Tibial nerve (tissue), 4 donors: ENCODE results near the gene CRISPLD2.

ENCODE experiments used
- CTCF ChIP-seq, 5 experiments: fragments of 200-600 bp in 3 of 5; fragments of 450-650 bp in 2 of 5; sonication (generic) in 3 of 5; IDR thresholded peaks; one replicate each; pipeline ENCODE4 v1.5.1; 2016 to 2019; ENCODE audit warnings: antibody characterized with exemption in 5 of 5, mild to moderate bottlenecking in 3 of 5, moderate library complexity in 2 of 5
- EP300 ChIP-seq, 2 donors: sonication (generic); formaldehyde crosslinking; IDR thresholded peaks; one replicate each; pipeline ENCODE4 v1.6.1; 2017; ENCODE audit warnings: antibody characterized with exemption in 2 of 2, mild to moderate bottlenecking in 1 of 2
- POLR2A ChIP-seq, 2 donors: fragments of 450-650 bp; IDR thresholded peaks; one replicate each; pipeline ENCODE4 v1.6.1; 2017; ENCODE audit warnings: antibody characterized with exemption in 2 of 2, mild to moderate bottlenecking in 2 of 2, moderate library complexity in 2 of 2

DNA sequence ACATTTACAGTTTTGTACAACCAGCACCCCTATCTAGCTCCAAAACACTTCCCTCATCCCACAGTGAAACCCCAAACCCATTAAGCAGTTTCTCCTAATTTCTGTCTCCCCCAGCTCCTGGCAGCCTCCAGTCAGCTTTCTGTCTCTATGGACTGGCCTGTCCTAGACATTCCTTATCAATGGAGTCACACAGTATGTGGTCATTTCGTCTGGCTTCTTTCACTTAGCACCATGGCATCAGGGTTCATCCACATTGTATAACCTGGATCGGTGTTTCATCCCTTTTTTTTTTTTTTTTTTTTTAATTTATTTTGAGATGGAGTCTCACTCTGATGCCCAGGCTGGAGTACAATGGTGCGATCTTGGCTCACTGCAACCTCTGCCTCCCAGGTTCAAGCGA is 123.0 kb downstream of the CRISPLD2 start:
- TF ChIP-seq CTCF (IDR thresholded peaks at IDR 0.05) (no peak), POLR2A (IDR thresholded peaks at IDR 0.05) (no peak), EP300 (IDR thresholded peaks at IDR 0.05) (no peak)
